ENCODE results near the gene PLAC1.

Gene PLAC1

GRCh38 chrX:134628663-134629062, 29.6 kb downstream of the PLAC1 start:
- DNase-seq, result no peak

GRCh38 chrX:134626434-134626833, 31.8 kb downstream of the PLAC1 start:
- no peak for DNase-seq

- peak; percentile 37 for DNase-seq
These were observed 33.0 kb downstream of the PLAC1 start for GRCh38 chrX:134625315-134625718.

GRCh38 chrX:134624046-134624430, 34.2 kb downstream of the PLAC1 start:
- DNase-seq, result peak; percentile 31

GRCh38 chrX:134623293-134624045, 34.8 kb downstream of the PLAC1 start:
- DNase-seq, result peak; percentile 25

GRCh38 chrX:134622813-134623185, 35.5 kb downstream of the PLAC1 start:
- DNase-seq, result peak; percentile 63

GRCh38 chrX:134622056-134622812, 36.0 kb downstream of the PLAC1 start:
- DNase-seq, result peak; percentile 95

- DNase-seq, result no peak
These were observed 38.4 kb downstream of the PLAC1 start for GRCh38 chrX:134619838-134620237.

- DNase-seq, result no peak
These were observed 44.9 kb downstream of the PLAC1 start for GRCh38 chrX:134613396-134613795.

- DNase-seq, result no peak
These were observed 50.1 kb downstream of the PLAC1 start for GRCh38 chrX:134608153-134608552.

GRCh38 chrX:134607523-134607922, 50.7 kb downstream of the PLAC1 start:
- DNase-seq, result no peak

- DNase-seq, result peak; percentile 67
These were observed 53.5 kb downstream of the PLAC1 start for GRCh38 chrX:134604701-134605311.

GRCh38 chrX:134603806-134604700, 54.2 kb downstream of the PLAC1 start:
- DNase-seq, result peak; percentile 96

- no peak for DNase-seq
These were observed 55.9 kb downstream of the PLAC1 start for GRCh38 chrX:134602410-134602809.

- DNase-seq, result peak; percentile 65
These were observed 57.0 kb downstream of the PLAC1 start for GRCh38 chrX:134601240-134601765.

- DNase-seq, result peak; percentile 77
These were observed 57.6 kb downstream of the PLAC1 start for GRCh38 chrX:134600714-134601113.

- peak; percentile 94 for DNase-seq
These were observed 58.9 kb downstream of the PLAC1 start for GRCh38 chrX:134599184-134599914.

GRCh38 chrX:134592303-134592702, 66.0 kb downstream of the PLAC1 start:
- DNase-seq, result no peak

- no peak for DNase-seq
These were observed 66.8 kb downstream of the PLAC1 start for GRCh38 chrX:134591502-134591901.

GRCh38 chrX:134588806-134589205, 69.5 kb downstream of the PLAC1 start:
- no peak for DNase-seq

GRCh38 chrX:134580907-134581306, 77.4 kb downstream of the PLAC1 start:
- peak; percentile 57 for DNase-seq

GRCh38 chrX:134573683-134574035, 84.6 kb downstream of the PLAC1 start:
- no peak for DNase-seq

All from fibroblast of skin of right quadriceps (primary cell).